RWPE2 (cell line): Measurements from ENCODE around the gene MYO1E.

ENCODE experiments used
- ATAC-seq: fragments of 200-7000 bp; cut with Tn5 transposase; 3 replicates; pipeline ENCODE4 v1.9.1; 2021; ENCODE audit warnings: low read depth
- DNase-seq: peaks from one replicate; pipeline ENCODE4 v3.0.0-alpha.2; 2020; ENCODE audit warnings: low spot score
- H3K27ac ChIP-seq: fragments of 450-650 bp; 2 replicates; pipeline ENCODE4 v1.5.1; 2017; ENCODE audit warnings: mild to moderate bottlenecking; ENCODE audit not compliant: poor library complexity, severe bottlenecking
- H3K27me3 ChIP-seq: fragments of 250-450 bp; sonication (Bioruptor Pico); 2 replicates; pipeline ENCODE4 v1.5.1; 2021; ENCODE audit warnings: mild to moderate bottlenecking, moderate library complexity; ENCODE audit not compliant: insufficient read depth, poor library complexity, severe bottlenecking
- H3K36me3 ChIP-seq: fragments of 250-450 bp; sonication (Bioruptor Pico); 2 replicates; pipeline ENCODE4 v1.5.1; 2020; ENCODE audit warnings: low read depth, mild to moderate bottlenecking, moderate library complexity
- H3K4me1 ChIP-seq: fragments of 250-450 bp; sonication (Bioruptor Pico); 2 replicates; pipeline ENCODE4 v1.5.1; 2021; ENCODE audit warnings: mild to moderate bottlenecking, moderate library complexity; ENCODE audit not compliant: insufficient read depth, poor library complexity, severe bottlenecking
- H3K4me3 ChIP-seq: fragments of 250-450 bp; sonication (Bioruptor Pico); 2 replicates; pipeline ENCODE4 v1.5.1; 2021; ENCODE audit warnings: mild to moderate bottlenecking, moderate library complexity; ENCODE audit not compliant: severe bottlenecking
- H3K9me3 ChIP-seq: fragments of 250-450 bp; sonication (Bioruptor Pico); 2 replicates; pipeline ENCODE4 v1.5.1; 2021; ENCODE audit warnings: mild to moderate bottlenecking, moderate library complexity; ENCODE audit not compliant: severe bottlenecking
- CTCF ChIP-seq: fragments of 450-650 bp; IDR thresholded peaks from one replicate; pipeline ENCODE4 v1.5.1; 2017; ENCODE audit warnings: mild to moderate bottlenecking, moderate library complexity; ENCODE audit not compliant: poor library complexity, severe bottlenecking

The MYO1E gene

DNA sequence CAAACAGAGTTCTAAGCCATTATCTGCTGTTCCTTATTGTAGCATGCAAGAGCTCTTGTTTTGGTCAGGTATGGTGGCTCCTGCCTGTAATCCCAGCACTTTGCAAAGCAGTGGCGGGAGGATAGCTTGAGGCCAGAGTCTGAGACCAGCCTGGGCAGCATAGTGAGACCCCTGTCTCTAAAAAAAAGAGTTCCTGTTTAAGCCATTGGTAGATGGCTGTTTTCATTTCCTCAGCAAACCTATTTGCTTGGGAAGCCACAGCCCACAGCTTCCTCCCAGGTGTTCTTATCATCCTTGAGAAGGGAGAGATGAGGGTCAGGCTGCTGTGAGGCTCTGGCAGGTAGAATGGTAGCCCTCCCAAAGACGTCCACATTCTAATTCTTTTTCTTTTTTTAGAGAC, 40.9 kb upstream of the MYO1E start:
- H3K4me3 ChIP-seq, result no peak overlapping the region
- no peaks in the 10 kb centered on the region for H3K27me3 ChIP-seq
- no peak for ATAC-seq
- H3K4me1 ChIP-seq, result no peaks in the 10 kb centered on the region
- TF ChIP-seq CTCF, result no peak
- no peak overlapping the region for H3K27ac ChIP-seq
- H3K9me3 ChIP-seq, result no peaks in the 10 kb centered on the region
- DNase-seq, result no peak
- H3K36me3 ChIP-seq, result no peaks in the 10 kb centered on the region

DNA sequence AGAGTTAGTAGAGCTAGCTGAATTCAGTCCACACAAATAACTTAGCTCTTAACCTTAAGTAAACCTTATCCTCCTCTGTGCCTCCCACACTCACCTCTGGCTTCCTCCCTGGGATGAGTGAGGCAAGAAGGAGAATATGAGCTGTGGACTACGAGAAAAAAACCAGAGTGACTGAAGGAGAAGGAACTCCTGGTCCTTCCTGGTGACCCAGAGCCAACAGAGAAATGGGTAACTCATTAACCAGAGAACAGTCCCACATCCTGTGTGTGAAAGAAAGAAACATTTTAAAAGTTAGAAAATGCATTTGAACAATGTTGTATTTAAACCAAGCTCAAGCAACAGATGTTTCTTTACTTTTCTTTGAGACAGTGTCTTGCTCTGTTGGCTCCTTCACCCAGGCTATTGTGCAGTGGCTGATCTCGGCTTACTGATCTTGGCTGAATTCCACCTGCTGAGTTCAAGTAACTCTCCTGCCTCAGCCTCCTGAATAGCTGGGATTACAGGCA, 37.8 kb upstream of the MYO1E start:
- DNase-seq, result no peak
- no peak overlapping the region for H3K27ac ChIP-seq
- 0 out of 3 replicates have a peak, but pooled peaks have one; percentile 13 for ATAC-seq

GRCh38 chr15:59407946-59408345, 35.3 kb upstream of the MYO1E start:
- H3K4me1 ChIP-seq, result no peaks in the 10 kb centered on the region
- no peak overlapping the region for H3K4me3 ChIP-seq
- ATAC-seq, result no peak

More for the DNA sequence above, 37.8 kb upstream of the MYO1E start:
- TF ChIP-seq CTCF, result no peak
- Histone ChIP-seq H3K9me3 (no peaks in the 10 kb centered on the region), H3K4me1 (no peaks in the 10 kb centered on the region), H3K36me3 (no peaks in the 10 kb centered on the region), H3K27me3 (no peaks in the 10 kb centered on the region), H3K4me3 (no peak overlapping the region)

DNA sequence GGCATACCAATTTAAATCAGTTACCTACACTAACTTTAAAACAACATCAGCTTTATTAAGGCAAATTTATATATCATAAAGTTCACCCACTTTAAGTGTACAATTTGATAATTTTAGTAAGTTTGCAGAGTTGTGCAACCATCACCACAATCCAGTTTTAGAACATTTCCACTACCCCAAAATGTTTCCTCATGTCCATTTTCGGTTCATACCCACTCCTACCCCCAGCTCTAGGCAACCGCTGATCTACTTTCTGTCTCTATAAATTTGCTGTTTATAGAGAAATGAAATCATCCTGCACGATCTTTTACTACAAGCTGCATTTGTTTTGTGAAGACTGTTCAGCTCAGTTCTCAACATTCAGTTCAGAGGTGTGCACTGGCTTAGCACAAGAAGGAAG, 33.8 kb upstream of the MYO1E start:
- DNase-seq, result no peak
- no peak overlapping the region for H3K4me3 ChIP-seq
- no peaks in the 10 kb centered on the region for H3K9me3 ChIP-seq
- no peaks in the 10 kb centered on the region for H3K27me3 ChIP-seq
- no peaks in the 10 kb centered on the region for H3K4me1 ChIP-seq
- no peak for ATAC-seq
- no peak overlapping the region for H3K27ac ChIP-seq
- no peak for TF ChIP-seq CTCF
- no peaks in the 10 kb centered on the region for H3K36me3 ChIP-seq

More at GRCh38 chr15:59407946-59408345, 35.3 kb upstream of the MYO1E start:
- no peaks in the 10 kb centered on the region for H3K36me3 ChIP-seq
- no peak overlapping the region for H3K27ac ChIP-seq
- no peaks in the 10 kb centered on the region for H3K27me3 ChIP-seq
- DNase-seq, result no peak
- no peak for TF ChIP-seq CTCF
- H3K9me3 ChIP-seq, result no peaks in the 10 kb centered on the region

GRCh38 chr15:59405079-59405478, 32.4 kb upstream of the MYO1E start:
- Histone ChIP-seq H3K4me3 (no peak overlapping the region), H3K27me3 (no peaks in the 10 kb centered on the region), H3K4me1 (no peaks in the 10 kb centered on the region), H3K36me3 (no peaks in the 10 kb centered on the region), H3K9me3 (no peaks in the 10 kb centered on the region), H3K27ac (no peak overlapping the region)
- no peak for TF ChIP-seq CTCF
- ATAC-seq (no peak), DNase-seq (no peak)
